OCI-LY1 (cell line): ENCODE measurements around the gene COL23A1.

Source experiments
- H2AFZ ChIP-seq: fragments of 200-600 bp; sonication (generic), shearing (Covaris generic); 2 replicates; pipeline ENCODE4 v1.6.0; 2014; ENCODE audit warnings: antibody characterized with exemption, mild to moderate bottlenecking, low read length
- H3F3A ChIP-seq: fragments of 200-600 bp; sonication (generic), shearing (Covaris generic); 2 replicates; pipeline ENCODE4 v1.6.0; 2014; ENCODE audit warnings: mild to moderate bottlenecking, antibody characterized with exemption, low read length, moderate library complexity; ENCODE audit not compliant: insufficient read depth
- H3K27ac ChIP-seq: fragments of 200-600 bp; sonication (generic); 2 replicates; pipeline ENCODE4 v1.5.1; 2014; ENCODE audit warnings: low read length, mixed run types, mild to moderate bottlenecking, low read depth; ENCODE audit not compliant: poor library complexity, severe bottlenecking
- H3K27me3 ChIP-seq: fragments of 200-600 bp; sonication (generic); 2 replicates; pipeline ENCODE4 v1.6.0; 2014; ENCODE audit warnings: antibody characterized with exemption, mild to moderate bottlenecking, low read length, moderate library complexity; ENCODE audit not compliant: insufficient read depth
- H3K36me3 ChIP-seq: fragments of 200-600 bp; sonication (generic); 2 replicates; pipeline ENCODE4 v1.6.1; 2014; ENCODE audit warnings: mild to moderate bottlenecking, antibody characterized with exemption, low read length, moderate library complexity, mixed read lengths; ENCODE audit not compliant: insufficient read depth
- H3K4me1 ChIP-seq: fragments of 200-600 bp; sonication (generic); 2 replicates; pipeline ENCODE4 v1.5.1; 2014; ENCODE audit warnings: mild to moderate bottlenecking, low read length, moderate library complexity; ENCODE audit not compliant: insufficient read depth, severe bottlenecking
- H3K4me2 ChIP-seq: fragments of 200-600 bp; sonication (generic), shearing (Covaris generic); 2 replicates; pipeline ENCODE4 v1.6.1; 2014; ENCODE audit warnings: low read length
- H3K4me3 ChIP-seq: fragments of 200-600 bp; sonication (generic); 2 replicates; pipeline ENCODE4 v1.5.1; 2014; ENCODE audit warnings: low read length, low read depth, mild to moderate bottlenecking, mixed read lengths; ENCODE audit not compliant: poor library complexity, severe bottlenecking
- H3K79me2 ChIP-seq: fragments of 200-600 bp; shearing (Covaris generic); 2 replicates; pipeline ENCODE4 v1.6.1; 2016; ENCODE audit warnings: mixed run types, low read length, mixed read lengths; ENCODE audit not compliant: insufficient read depth
- H3K9ac ChIP-seq: fragments of 200-600 bp; sonication (generic), shearing (Covaris generic); 2 replicates; pipeline ENCODE4 v1.6.1; 2014; ENCODE audit warnings: mild to moderate bottlenecking, low read length, mixed read lengths
- H3K9me2 ChIP-seq: fragments of 200-600 bp; sonication (generic), shearing (Covaris generic); 2 replicates; pipeline ENCODE4 v1.6.1; 2014; ENCODE audit warnings: low read depth, mild to moderate bottlenecking, low read length, mixed read lengths
- H3K9me3 ChIP-seq: fragments of 200-600 bp; shearing (Covaris generic); 2 replicates; pipeline ENCODE4 v1.6.1; 2014; ENCODE audit warnings: low read length, mixed read lengths
- H4K20me1 ChIP-seq: fragments of 200-600 bp; sonication (generic), shearing (Covaris generic); 2 replicates; pipeline ENCODE4 v1.6.0; 2016; ENCODE audit warnings: mild to moderate bottlenecking, low read length; ENCODE audit not compliant: insufficient read depth
- EZH2 ChIP-seq: fragments of 200-600 bp; sonication (generic), shearing (Covaris generic); IDR thresholded peaks from 2 replicates; pipeline ENCODE4 v1.8.0; 2017; ENCODE audit warnings: borderline replicate concordance, mixed run types, mild to moderate bottlenecking, antibody characterized with exemption, low read length, moderate library complexity, mixed read lengths
- TF ChIP-seq, protein P1 (sequence below): fragments of 200-600 bp; sonication (generic), shearing (Covaris generic); IDR thresholded peaks from 2 replicates; pipeline ENCODE4 v1.5.1; 2017; ENCODE audit warnings: mild to moderate bottlenecking, antibody characterized with exemption, low read length, moderate library complexity, mixed read lengths

Gene COL23A1

DNA sequence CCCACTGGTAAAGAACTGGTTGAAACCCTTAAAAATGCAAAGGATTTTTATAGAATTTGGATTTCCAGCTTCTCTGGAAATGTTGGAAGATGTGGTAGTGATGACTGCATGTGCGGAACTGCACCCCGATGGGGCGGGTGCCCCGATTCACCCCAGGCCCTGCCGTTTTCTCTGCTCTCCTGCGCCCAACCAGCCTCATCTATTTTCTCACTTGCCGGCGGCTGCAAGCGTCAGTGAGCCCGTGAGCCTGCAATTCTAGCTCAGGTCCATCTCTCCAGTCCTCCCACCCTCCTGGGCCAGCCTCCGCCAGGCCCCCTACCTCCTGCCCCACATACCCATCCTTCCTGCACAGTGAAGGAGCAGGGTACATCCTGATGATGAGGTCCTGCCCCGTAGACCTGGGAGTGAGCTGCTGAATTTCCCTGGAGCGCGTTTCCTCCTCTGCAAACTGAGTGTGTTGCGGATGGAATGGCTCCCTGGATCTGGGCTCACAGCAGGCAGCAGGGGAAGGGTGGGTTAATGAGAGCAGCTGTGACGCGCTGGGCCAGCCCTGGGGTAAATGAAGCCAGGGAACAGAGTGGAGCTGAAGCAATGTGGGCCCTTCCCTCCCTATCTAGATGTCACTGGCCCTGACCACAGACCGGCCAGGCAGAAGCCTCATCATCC is 311.7 kb downstream of the COL23A1 start:
- Histone ChIP-seq H3F3A (no peaks in the 10 kb centered on the region), H3K4me3 (no peak overlapping the region), H3K9ac (no peak overlapping the region), H3K79me2 (no peaks in the 10 kb centered on the region), H3K27me3 (peaks cover 9% of the 10 kb centered on the region), H3K9me3 (0 out of 2 replicates have a peak, but pooled peaks cover under 1% of the 10 kb centered on the region), H3K4me1 (no peaks in the 10 kb centered on the region), H3K27ac (no peak overlapping the region), H4K20me1 (no peaks in the 10 kb centered on the region), H3K4me2 (no peak overlapping the region), H2AFZ (no peak overlapping the region), H3K36me3 (no peaks in the 10 kb centered on the region), H3K9me2 (no peaks in the 10 kb centered on the region)
- TF ChIP-seq, protein P1, sequence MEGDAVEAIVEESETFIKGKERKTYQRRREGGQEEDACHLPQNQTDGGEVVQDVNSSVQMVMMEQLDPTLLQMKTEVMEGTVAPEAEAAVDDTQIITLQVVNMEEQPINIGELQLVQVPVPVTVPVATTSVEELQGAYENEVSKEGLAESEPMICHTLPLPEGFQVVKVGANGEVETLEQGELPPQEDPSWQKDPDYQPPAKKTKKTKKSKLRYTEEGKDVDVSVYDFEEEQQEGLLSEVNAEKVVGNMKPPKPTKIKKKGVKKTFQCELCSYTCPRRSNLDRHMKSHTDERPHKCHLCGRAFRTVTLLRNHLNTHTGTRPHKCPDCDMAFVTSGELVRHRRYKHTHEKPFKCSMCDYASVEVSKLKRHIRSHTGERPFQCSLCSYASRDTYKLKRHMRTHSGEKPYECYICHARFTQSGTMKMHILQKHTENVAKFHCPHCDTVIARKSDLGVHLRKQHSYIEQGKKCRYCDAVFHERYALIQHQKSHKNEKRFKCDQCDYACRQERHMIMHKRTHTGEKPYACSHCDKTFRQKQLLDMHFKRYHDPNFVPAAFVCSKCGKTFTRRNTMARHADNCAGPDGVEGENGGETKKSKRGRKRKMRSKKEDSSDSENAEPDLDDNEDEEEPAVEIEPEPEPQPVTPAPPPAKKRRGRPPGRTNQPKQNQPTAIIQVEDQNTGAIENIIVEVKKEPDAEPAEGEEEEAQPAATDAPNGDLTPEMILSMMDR: no peak
- TF ChIP-seq EZH2: no peak

DNA sequence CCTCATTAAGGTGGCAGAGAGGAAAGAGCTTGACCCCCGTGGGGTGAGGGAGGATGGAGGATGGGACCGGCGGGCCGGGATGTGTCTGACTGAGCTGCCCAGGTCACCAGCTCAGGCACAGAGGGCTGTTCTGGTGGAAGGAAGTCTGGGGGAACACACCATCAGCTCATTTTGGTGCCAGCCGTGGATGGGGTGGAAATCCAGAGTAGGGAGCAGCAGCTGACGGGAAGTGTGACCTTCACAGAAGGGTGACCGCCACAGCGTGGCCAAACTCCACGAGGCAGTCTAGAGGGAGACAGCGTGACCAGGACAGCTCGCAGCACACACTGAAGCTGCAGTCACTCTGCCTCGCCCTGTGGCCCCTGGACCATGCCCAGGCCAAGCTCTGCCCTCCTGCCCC is 312.3 kb downstream of the COL23A1 start:
- Histone ChIP-seq H3K27ac (no peak overlapping the region), H3K9ac (no peak overlapping the region), H3K79me2 (no peaks in the 10 kb centered on the region), H3K36me3 (no peaks in the 10 kb centered on the region), H4K20me1 (no peaks in the 10 kb centered on the region), H3K4me2 (no peak overlapping the region), H3K27me3 (peaks cover 5% of the 10 kb centered on the region), H3K9me2 (no peaks in the 10 kb centered on the region), H3K9me3 (no peaks in the 10 kb centered on the region), H2AFZ (no peak overlapping the region), H3K4me3 (no peak overlapping the region), H3K4me1 (no peaks in the 10 kb centered on the region), H3F3A (no peaks in the 10 kb centered on the region)
- TF ChIP-seq, protein P1: no peak
- TF ChIP-seq EZH2: no peak

DNA sequence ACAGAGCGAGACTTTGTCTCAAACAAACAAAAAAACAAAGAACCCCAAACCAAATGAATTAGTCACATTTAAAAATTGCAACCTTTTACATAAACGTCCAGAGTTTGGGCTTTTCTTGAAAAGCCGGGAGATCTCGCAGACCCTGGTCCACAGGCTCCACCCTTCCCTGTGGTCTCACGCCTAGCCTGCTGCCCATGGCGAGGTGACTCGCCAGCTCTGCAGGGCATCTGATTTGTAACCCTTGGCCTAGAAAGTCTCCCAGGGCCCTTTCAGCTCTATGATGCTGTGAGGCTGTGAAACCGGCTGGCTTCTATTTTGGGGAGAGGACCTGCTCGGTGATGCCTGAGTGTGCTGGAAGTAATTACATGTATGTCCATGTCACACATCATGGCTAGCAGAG is 312.8 kb downstream of the COL23A1 start:
- TF ChIP-seq EZH2: no peak
- TF ChIP-seq, protein P1: no peak
- Histone ChIP-seq H3K4me1 (no peaks in the 10 kb centered on the region), H3K79me2 (no peaks in the 10 kb centered on the region)

More for the DNA sequence above, 312.8 kb downstream of the COL23A1 start:
- Histone ChIP-seq H3K27ac (no peak overlapping the region), H3K36me3 (no peaks in the 10 kb centered on the region), H3K9ac (no peak overlapping the region), H2AFZ (no peak overlapping the region), H3K4me2 (no peak overlapping the region), H3K9me2 (no peaks in the 10 kb centered on the region), H3K27me3 (peaks cover 5% of the 10 kb centered on the region), H3F3A (no peaks in the 10 kb centered on the region), H4K20me1 (no peaks in the 10 kb centered on the region), H3K4me3 (no peak overlapping the region), H3K9me3 (no peaks in the 10 kb centered on the region)
